Activated CD8-positive, alpha-beta memory T cell treated with anti-CD3 and anti-CD28 coated beads for 36 hours (primary cell): Measurements from ENCODE around the gene LEMD3. TPM values are rescaled to one million over a fixed set of nuclear protein-coding genes. Genes with fewer than 3 reads are reported as not detected.

Experiments
- CTCF ChIA-PET: fragments of 350-600 bp; sonication (Branson Sonifier 250); formaldehyde crosslinking; loops from one replicate; lab custom pipeline; 2021; ENCODE audit warnings: antibody characterized with exemption; lab: Charles Lee
- POLR2A ChIA-PET: fragments of 350-600 bp; sonication (Branson Sonifier 250); formaldehyde crosslinking; loops from one replicate; lab custom pipeline; 2021; ENCODE audit warnings: antibody characterized with exemption; lab: Charles Lee
- total RNA-seq, 2 experiments: library from RNA; stranded (reverse); gene quantifications; one replicate each; pipeline ENCODE4 v1.2.3, GENCODE V29; 2021

LEMD3 gene
- total RNA-seq = 10 to 100 TPM; 21.2 to 23.4 TPM

DNA sequence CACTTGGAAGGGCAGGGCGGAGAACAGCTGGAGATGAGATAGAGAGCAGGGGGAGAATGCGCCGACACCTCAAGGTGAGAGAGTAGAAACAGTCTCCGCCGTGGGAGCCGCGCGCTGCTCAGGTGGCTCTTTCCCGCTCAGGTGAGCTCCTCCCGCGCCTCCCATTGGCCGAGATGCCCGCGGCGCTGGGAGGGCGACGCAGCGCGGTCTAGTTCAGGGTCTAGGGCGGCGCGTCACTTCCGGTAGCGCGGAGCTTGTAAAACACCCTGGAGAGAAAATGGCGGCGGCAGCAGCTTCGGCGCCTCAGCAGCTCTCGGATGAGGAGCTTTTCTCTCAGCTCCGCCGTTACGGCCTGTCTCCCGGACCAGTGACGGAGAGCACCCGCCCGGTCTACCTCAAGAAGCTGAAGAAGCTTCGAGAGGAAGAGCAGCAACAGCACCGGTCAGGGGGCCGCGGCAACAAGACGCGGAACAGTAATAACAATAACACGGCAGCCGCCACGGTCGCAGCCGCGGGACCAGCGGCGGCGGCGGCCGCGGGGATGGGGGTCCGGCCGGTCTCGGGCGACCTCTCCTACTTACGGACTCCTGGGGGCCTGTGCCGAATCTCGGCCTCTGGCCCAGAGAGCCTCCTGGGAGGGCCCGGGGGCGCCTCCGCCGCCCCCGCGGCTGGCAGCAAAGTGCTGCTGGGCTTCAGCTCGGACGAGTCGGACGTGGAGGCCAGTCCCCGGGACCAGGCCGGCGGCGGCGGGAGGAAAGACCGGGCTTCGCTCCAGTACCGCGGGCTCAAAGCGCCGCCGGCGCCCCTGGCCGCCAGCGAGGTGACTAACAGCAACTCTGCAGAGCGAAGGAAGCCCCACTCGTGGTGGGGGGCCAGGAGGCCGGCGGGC, at the start of gene LEMD3:
Gene LEMD3, plus strand, starts transcription at position 264 of the 889 bp plus-strand sequence. Its CDS starts 14 bp downstream, at position 278.
- ChIA-PET POLR2A (interaction anchor here (0.6 to 1.5 kb wide), 3 partner anchors 13 to 1081 kb away, joined by 3 to 8 read pairs (median 3); no protein-coding TSS in a partner anchor), CTCF (interaction anchor here (1.1 to 2.4 kb wide), 3 partner anchors 9 to 63 kb away, joined by 4 to 13 read pairs (median 7); no protein-coding TSS in a partner anchor)

GRCh38 chr12:65121049-65121955, 48.1 kb upstream of the LEMD3 start, which contains the start of gene WIF1:
Gene WIF1, minus strand, starts transcription at chr12:65121305. Its CDS starts 114 bp downstream, at chr12:65121191.
- CTCF ChIA-PET = interaction anchor here (0.7 kb wide), 1 partner anchor 230 kb away, joined by 3 read pairs; no protein-coding TSS in a partner anchor
- POLR2A ChIA-PET = no interaction called here

- ChIA-PET POLR2A (no interaction called here), CTCF (interaction anchor here (0.7 to 2.3 kb wide), 2 partner anchors 230 to 320 kb away, joined by 3 to 7 read pairs; no protein-coding TSS in a partner anchor)
Observed at GRCh38 chr12:65121956-65122469, 47.4 kb upstream of the LEMD3 start.

DNA sequence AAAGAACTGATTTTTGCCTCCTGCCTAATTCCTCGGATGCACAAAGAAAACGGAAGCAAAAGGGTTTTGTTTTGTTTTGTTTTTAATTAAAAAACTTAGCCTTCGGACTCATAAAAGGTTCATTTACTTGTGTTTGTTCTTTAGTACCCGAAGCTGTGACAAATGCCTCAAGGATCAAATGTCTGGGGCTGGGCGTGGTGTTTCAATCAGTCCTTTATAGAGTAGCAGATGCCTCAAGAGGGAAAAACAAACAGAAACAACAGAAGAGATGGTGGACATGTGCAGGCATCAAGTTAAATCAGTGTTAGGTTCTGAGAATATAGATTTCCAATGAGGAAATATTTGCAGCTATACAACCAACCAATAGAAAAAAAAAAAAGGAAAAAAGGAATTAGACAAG, 46.7 kb upstream of the LEMD3 start:
- ChIA-PET POLR2A (no interaction called here), CTCF (interaction anchor here (2.3 kb wide), 1 partner anchor 321 kb away, joined by 7 read pairs; no protein-coding TSS in a partner anchor)

- ChIA-PET POLR2A (no interaction called here), CTCF (interaction anchor here (1.0 to 2.3 kb wide), 2 partner anchors 233 to 322 kb away, joined by 3 to 7 read pairs; no protein-coding TSS in a partner anchor)
Observed at GRCh38 chr12:65123435-65124063, 45.8 kb upstream of the LEMD3 start.

DNA sequence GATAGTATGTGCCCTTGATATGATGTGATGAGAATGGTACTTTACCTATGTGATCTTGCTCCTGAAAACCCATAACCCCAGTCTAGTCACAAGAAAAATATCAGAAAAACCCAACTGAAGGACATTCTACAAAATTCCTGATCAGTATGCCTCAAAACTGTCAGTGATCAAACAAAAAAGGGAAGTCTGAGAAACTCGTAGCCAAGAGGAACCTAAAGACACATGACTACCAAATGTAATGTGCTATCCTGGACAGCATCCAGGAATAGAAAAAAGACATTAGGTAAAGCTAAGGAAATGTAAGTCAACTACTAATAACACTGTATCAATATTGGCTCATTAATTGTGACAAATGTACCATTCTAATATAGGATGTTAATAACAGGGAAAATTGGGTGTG, 44.1 kb upstream of the LEMD3 start:
- CTCF ChIA-PET = no interaction called here

GRCh38 chr12:65125975-65126374, 43.4 kb upstream of the LEMD3 start:
- CTCF ChIA-PET = interaction anchor here (1.3 kb wide), 1 partner anchor 235 kb away, joined by 4 read pairs; no protein-coding TSS in a partner anchor
- POLR2A ChIA-PET = no interaction called here

More for the DNA sequence above, 44.1 kb upstream of the LEMD3 start:
- POLR2A ChIA-PET = no interaction called here

DNA sequence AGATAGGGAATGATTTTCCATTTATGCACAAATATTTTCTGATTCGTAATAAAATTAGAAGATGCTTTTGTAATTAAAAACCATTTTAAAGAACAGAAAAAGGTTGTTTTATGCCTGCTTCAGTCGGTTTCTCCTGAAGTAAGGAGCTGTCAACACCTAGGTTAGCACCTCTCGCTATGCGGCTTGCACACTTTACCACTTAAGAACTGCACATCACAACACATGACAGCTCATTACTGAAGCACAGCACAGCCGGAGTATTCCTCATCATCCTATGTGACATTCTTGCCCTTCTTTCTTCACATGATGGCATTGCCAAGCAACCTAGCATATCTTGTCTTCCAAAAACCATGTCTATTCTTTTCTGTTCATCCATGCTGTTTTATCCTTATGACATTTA, 42.9 kb upstream of the LEMD3 start:
- CTCF ChIA-PET = interaction anchor here (1.3 kb wide), 1 partner anchor 236 kb away, joined by 4 read pairs; no protein-coding TSS in a partner anchor
- POLR2A ChIA-PET = no interaction called here

DNA sequence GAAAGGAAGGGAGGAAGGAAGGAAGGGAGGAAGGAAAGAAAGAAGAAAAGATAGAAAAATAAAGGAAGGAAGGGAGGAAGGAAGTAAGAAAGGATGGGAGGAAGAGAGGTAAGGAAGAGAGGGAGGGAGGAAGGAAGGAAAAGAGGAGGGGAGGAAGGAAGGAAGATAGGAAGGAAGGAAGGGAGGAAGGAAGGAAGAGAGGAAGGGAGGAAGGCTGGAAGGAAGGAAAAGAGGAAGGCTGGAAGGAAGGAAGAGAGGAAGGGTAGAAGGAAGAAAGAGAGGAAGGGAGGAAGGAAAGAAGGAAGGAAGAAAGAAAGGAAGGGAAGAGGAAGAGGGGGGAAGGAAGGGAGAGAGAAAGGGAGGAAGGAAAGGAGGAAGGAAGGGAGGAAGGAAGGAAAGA, 35.5 kb upstream of the LEMD3 start:
- CTCF ChIA-PET = interaction anchor here (0.9 kb wide), 1 partner anchor 29 kb away, joined by 3 read pairs; no protein-coding TSS in a partner anchor
- POLR2A ChIA-PET = no interaction called here

GRCh38 chr12:65139389-65139788, 30.0 kb upstream of the LEMD3 start:
- POLR2A ChIA-PET = no interaction called here

GRCh38 chr12:65140738-65141137, 28.6 kb upstream of the LEMD3 start:
- ChIA-PET POLR2A (no interaction called here), CTCF (no interaction called here)

More at GRCh38 chr12:65139389-65139788, 30.0 kb upstream of the LEMD3 start:
- CTCF ChIA-PET = no interaction called here

- ChIA-PET POLR2A (no interaction called here), CTCF (no interaction called here)
Observed at GRCh38 chr12:65147312-65147905, 22.0 kb upstream of the LEMD3 start.

DNA sequence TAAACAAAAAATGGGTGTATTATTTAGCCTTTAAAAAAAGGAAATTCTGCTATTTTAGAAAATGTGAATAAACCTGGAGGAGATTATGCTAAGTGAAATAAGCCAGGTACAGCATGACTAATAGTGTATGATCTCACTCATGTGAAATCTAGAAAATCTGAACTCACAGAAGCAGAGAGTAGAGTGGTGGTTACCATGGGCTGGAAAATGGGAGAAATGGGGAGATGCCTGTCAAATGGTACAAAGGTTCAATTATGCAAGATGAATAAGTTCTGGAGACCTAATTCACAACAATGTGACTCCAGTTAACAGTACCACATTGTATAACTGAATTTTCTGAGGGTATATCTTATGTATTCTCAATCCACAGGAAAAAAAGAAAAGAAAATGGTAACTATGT, 17.4 kb upstream of the LEMD3 start:
- CTCF ChIA-PET = no interaction called here
- POLR2A ChIA-PET = no interaction called here

DNA sequence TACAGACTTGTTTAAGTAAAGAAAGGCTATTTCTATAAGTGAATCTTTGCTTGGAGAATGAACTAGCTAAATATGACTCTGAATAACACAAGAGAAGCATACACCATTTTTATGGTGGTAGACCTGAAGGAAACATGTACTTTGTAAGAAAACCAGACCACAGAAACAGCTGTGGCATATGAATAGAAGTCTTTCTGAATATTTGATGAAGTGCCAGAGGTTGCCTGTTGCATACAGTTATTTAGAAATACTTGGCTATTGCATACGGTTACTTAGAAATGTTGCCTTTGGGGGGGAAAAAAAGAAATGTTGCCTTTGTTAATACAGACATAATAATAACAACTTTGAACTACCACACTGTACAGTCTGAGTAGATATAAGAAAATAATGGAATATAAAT, 16.8 kb upstream of the LEMD3 start:
- ChIA-PET CTCF (no interaction called here), POLR2A (no interaction called here)

DNA sequence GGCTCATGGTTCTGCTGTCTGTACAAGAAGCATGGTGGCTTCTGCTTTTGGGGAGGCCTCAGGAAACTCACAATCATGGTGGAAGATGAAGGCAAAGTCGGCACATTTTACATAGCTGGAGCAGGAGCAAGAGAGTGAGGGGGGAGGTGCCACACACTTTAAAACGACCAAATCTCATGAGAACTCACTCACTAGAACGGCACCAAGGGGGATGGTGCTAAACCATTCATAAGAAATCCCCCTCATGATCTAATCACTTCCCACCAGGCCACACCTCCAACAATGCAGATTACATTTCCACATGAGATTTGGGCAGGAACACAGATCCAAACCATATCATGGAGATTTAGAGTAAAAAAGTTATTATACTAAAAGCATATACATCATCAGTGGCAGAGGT, 13.6 kb upstream of the LEMD3 start:
- POLR2A ChIA-PET = interaction anchor here (1.8 kb wide), 1 partner anchor 14 kb away, joined by 8 read pairs; the partner anchor contains the start of gene LEMD3
- CTCF ChIA-PET = interaction anchor here (3.4 kb wide), 1 partner anchor 14 kb away, joined by 13 read pairs; the partner anchor contains the start of gene LEMD3

DNA sequence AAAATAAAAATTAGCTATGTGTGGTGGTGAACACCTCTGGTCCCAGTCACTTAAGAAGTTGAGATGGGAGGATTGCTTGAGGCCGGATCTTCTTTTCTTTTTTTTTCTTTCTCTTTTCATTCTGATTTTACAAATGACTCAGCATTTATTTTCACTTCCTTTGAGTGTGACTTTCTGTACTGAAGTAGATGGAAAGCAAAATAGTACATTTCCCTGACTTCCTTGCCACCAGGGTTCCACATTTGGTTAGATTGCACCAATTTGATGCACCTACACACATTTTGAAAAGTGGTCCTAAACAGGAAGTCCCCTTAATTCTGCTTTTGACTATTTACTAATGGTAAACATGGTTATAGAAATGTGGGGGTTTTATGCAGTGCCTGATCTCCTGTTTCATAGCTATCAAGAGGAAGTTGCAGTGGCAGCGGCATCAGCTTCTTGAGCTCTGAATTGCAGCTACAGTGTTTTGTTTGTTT, 13.0 kb upstream of the LEMD3 start:
- POLR2A ChIA-PET = interaction anchor here (1.8 kb wide), 1 partner anchor 13 kb away, joined by 8 read pairs; the partner anchor contains the start of gene LEMD3
- CTCF ChIA-PET = interaction anchor here (3.4 kb wide), 1 partner anchor 13 kb away, joined by 13 read pairs; the partner anchor contains the start of gene LEMD3

GRCh38 chr12:65157091-65157490, 12.3 kb upstream of the LEMD3 start:
- CTCF ChIA-PET = interaction anchor here (3.4 kb wide), 1 partner anchor 13 kb away, joined by 13 read pairs; the partner anchor contains the start of gene LEMD3

More at GRCh38 chr12:65157091-65157490, 12.3 kb upstream of the LEMD3 start:
- POLR2A ChIA-PET = interaction anchor here (1.8 kb wide), 1 partner anchor 12 kb away, joined by 8 read pairs; the partner anchor contains the start of gene LEMD3
